PC-3 (cell line): Measurements from ENCODE around the gene HK1. TPM values are rescaled to one million over a fixed set of nuclear protein-coding genes. Genes with fewer than 3 reads are reported as not detected.
"Not testable (repeated sequence)": the region's sequence is repeated elsewhere in the genome, so short reads cannot be mapped to it uniquely, and the experiment has no call there.

Source experiments
- ATAC-seq: fragments of 200-7000 bp; cut with Tn5 transposase; 2 replicates; pipeline ENCODE4 v1.9.1; 2020; ENCODE audit warnings: mild to moderate bottlenecking, moderate library complexity
- BruUV-seq: library from RNA; stranded (reverse); fragments of 400-500 nt; replicated peaks from 2 replicates; lab custom pipeline; 2021; lab: Mats Ljungman, UMichigan
- CTCF ChIA-PET: fragments of 300-600 bp; sonication (Branson Sonifier 250); formaldehyde crosslinking; loops from one replicate; lab custom pipeline; 2022; ENCODE audit warnings: antibody characterized with exemption; lab: Charles Lee
- POLR2A ChIA-PET: fragments of 300-600 bp; sonication (Branson Sonifier 250); formaldehyde crosslinking; loops from one replicate; lab custom pipeline; 2022; ENCODE audit warnings: antibody characterized with exemption; ENCODE audit not compliant: unreplicated experiment; lab: Charles Lee
- DNase-seq: peaks from one replicate; pipeline ENCODE4 v3.0.0-alpha.2; 2015
- H2AFZ ChIP-seq: fragments of 300-600 bp; sonication (generic); 2 replicates; pipeline ENCODE4 v1.6.0; 2016; ENCODE audit warnings: antibody characterized with exemption, low read length
- H3F3A ChIP-seq: fragments of 300-600 bp; sonication (generic); one replicate; pipeline ENCODE4 v1.6.0; 2017; ENCODE audit warnings: antibody characterized with exemption, low read length, control low read depth, mild to moderate bottlenecking; ENCODE audit not compliant: unreplicated experiment
- H3K27ac ChIP-seq: fragments of 300-600 bp; sonication (generic); 2 replicates; pipeline ENCODE4 v1.5.1; 2016; ENCODE audit warnings: mild to moderate bottlenecking, low read length
- H3K27me3 ChIP-seq: fragments of 300-600 bp; sonication (generic); 2 replicates; pipeline ENCODE4 v1.6.1; 2016; ENCODE audit warnings: low read length, mixed read lengths
- H3K36me3 ChIP-seq: fragments of 300-600 bp; sonication (generic); 2 replicates; pipeline ENCODE4 v1.6.1; 2016; ENCODE audit warnings: low read depth, mixed run types, low read length, mixed read lengths
- H3K4me1 ChIP-seq: fragments of 300-600 bp; sonication (generic); 2 replicates; pipeline ENCODE4 v1.5.1; 2016; ENCODE audit warnings: low read length; ENCODE audit not compliant: insufficient read depth
- H3K4me2 ChIP-seq: fragments of 300-600 bp; sonication (generic); 2 replicates; pipeline ENCODE4 v1.6.0; 2016; ENCODE audit warnings: low read length
- H3K4me3 ChIP-seq: fragments of 300-600 bp; sonication (generic); 2 replicates; pipeline ENCODE4 v1.5.1; 2016; ENCODE audit warnings: mild to moderate bottlenecking, low read length, mixed read lengths
- H3K79me2 ChIP-seq: fragments of 300-600 bp; sonication (generic); 2 replicates; pipeline ENCODE4 v1.6.1; 2017; ENCODE audit warnings: low read length, mixed read lengths
- H3K9ac ChIP-seq: fragments of 300-600 bp; sonication (generic); 2 replicates; pipeline ENCODE4 v1.6.0; 2016; ENCODE audit warnings: mild to moderate bottlenecking, low read length
- H3K9me2 ChIP-seq: fragments of 300-600 bp; sonication (generic); replicated peaks from 2 replicates; pipeline ENCODE4 v1.6.1; 2016; ENCODE audit warnings: mixed run types, low read length, mixed read lengths
- H3K9me3 ChIP-seq: fragments of 300-600 bp; sonication (generic); 2 replicates; pipeline ENCODE4 v1.6.1; 2016; ENCODE audit warnings: low read length, mixed read lengths
- H4K20me1 ChIP-seq: fragments of 300-600 bp; sonication (generic); 2 replicates; pipeline ENCODE4 v1.6.1; 2016; ENCODE audit warnings: low read length, mixed read lengths
- CTCF ChIP-seq: fragments of 300-600 bp; sonication (generic); conservative IDR thresholded peaks from 2 replicates; pipeline ENCODE4 v1.5.1; 2017; ENCODE audit warnings: antibody characterized with exemption, low read depth, mild to moderate bottlenecking, low read length
- EZH2 ChIP-seq: fragments of 300-600 bp; sonication (generic); IDR thresholded peaks from one replicate; pipeline ENCODE4 v1.6.1; 2017; ENCODE audit warnings: antibody characterized with exemption, mild to moderate bottlenecking, low read length; ENCODE audit not compliant: unreplicated experiment
- EZH2phosphoT487 ChIP-seq: fragments of 300-600 bp; sonication (generic); IDR thresholded peaks from 2 replicates; pipeline ENCODE4 v1.6.1; 2018; ENCODE audit warnings: mild to moderate bottlenecking, antibody characterized with exemption, low read length, borderline replicate concordance
- intact Hi-C: fragments of 100-400 bp; cut with micrococcal nuclease; formaldehyde crosslinking; loops from 2 replicates; pipeline ENCODE4 v1.9.0; 2023
- total RNA-seq: library from RNA; depleted of rRNA; stranded (reverse); fragments of >200 nt; gene quantifications from 2 replicates; pipeline ENCODE4 v1.2.3, GENCODE V29; 2014

HK1 gene
- total RNA-seq, 1 experiment from 2014 or later, result 189 TPM

- no peak overlapping the region for H3K9ac ChIP-seq
- no TSS peak for BruUV-seq
- H3K4me3 ChIP-seq, result no peak overlapping the region
- CTCF ChIA-PET, result no interaction called here
- intact Hi-C loops, result no loop called here
- no peaks in the 10 kb centered on the region for H3K79me2 ChIP-seq
- H3F3A ChIP-seq, result no peaks in the 10 kb centered on the region
- no peaks in the 10 kb centered on the region for H3K27me3 ChIP-seq
- H3K9me2 ChIP-seq, result no peaks in the 10 kb centered on the region
- no peaks in the 10 kb centered on the region for H3K9me3 ChIP-seq
- TF ChIP-seq EZH2phosphoT487 (no peak), EZH2 (no peak), CTCF (no peak)
- DNase-seq, result no peak
- no peak overlapping the region for H2AFZ ChIP-seq
- no peaks in the 10 kb centered on the region for H4K20me1 ChIP-seq
- H3K27ac ChIP-seq, result no peak overlapping the region
- no peak overlapping the region for H3K4me2 ChIP-seq
- H3K4me1 ChIP-seq, result peaks cover 10% of the 10 kb centered on the region
- POLR2A ChIA-PET, result no interaction called here
- no peaks in the 10 kb centered on the region for H3K36me3 ChIP-seq
- no peak for ATAC-seq
Observed at GRCh38 chr10:69307434-69307833, 29.1 kb downstream of the HK1 start.

GRCh38 chr10:69308304-69308703, 30.0 kb downstream of the HK1 start:
- CTCF ChIA-PET, result interaction anchor here (0.6 kb wide), 1 partner anchor 267 kb away, joined by 3 read pairs; no protein-coding TSS in a partner anchor
- POLR2A ChIA-PET, H3K9me2 ChIP-seq, H3K4me2 ChIP-seq, intact Hi-C loops, H3K9me3 ChIP-seq, H3K36me3 ChIP-seq, ATAC-seq, H3K4me1 ChIP-seq, BruUV-seq, H3K79me2 ChIP-seq, H3K9ac ChIP-seq, DNase-seq, H3K27me3 ChIP-seq, H3K4me3 ChIP-seq, H2AFZ ChIP-seq, H3K27ac ChIP-seq, H3F3A ChIP-seq, H4K20me1 ChIP-seq: not testable (repeated sequence)

- Histone ChIP-seq H3K4me2 (no peak overlapping the region), H3K4me1 (peaks cover 3% of the 10 kb centered on the region), H3F3A (no peaks in the 10 kb centered on the region), H2AFZ (no peak overlapping the region), H3K9ac (no peak overlapping the region), H3K9me3 (no peaks in the 10 kb centered on the region), H3K27ac (no peak overlapping the region), H3K79me2 (no peaks in the 10 kb centered on the region), H3K9me2 (no peaks in the 10 kb centered on the region), H4K20me1 (no peaks in the 10 kb centered on the region), H3K36me3 (no peaks in the 10 kb centered on the region), H3K27me3 (no peaks in the 10 kb centered on the region), H3K4me3 (no peak overlapping the region)
- TF ChIP-seq CTCF (no peak), EZH2 (no peak), EZH2phosphoT487 (no peak)
- POLR2A ChIA-PET, result no interaction called here
- BruUV-seq, result no TSS peak
- DNase-seq, result no peak
- CTCF ChIA-PET, result no interaction called here
- intact Hi-C loops, result no loop called here
- ATAC-seq, result no peak
Observed at GRCh38 chr10:69311309-69311708, 33.0 kb downstream of the HK1 start.
